SIG-M5 treated with dmso at 0.1 percent for 504 hours (cell line): ENCODE results near the gene CYTH2.
"Not testable (repeated sequence)": the region's sequence is repeated elsewhere in the genome, so short reads cannot be mapped to it uniquely, and the experiment has no call there.

Experiments
- DNase-seq: peaks from one replicate; lab custom pipeline; 2025; ENCODE audit not compliant: unreplicated experiment; lab: John Stamatoyannopoulos, UW

Gene CYTH2

GRCh38 chr19:48477067-48477685 lies 8.0 kb downstream of the CYTH2 start:
- DNase-seq = no peak

GRCh38 chr19:48477698-48478338 lies 8.6 kb downstream of the CYTH2 start:
- no peak for DNase-seq

GRCh38 chr19:48478339-48479256 lies 9.4 kb downstream of the CYTH2 start:
- DNase-seq = no peak

- no peak for DNase-seq
Observed at GRCh38 chr19:48479686-48480085, 10.5 kb downstream of the CYTH2 start.

- no peak for DNase-seq
Observed at GRCh38 chr19:48480183-48480557, 11.0 kb downstream of the CYTH2 start.

GRCh38 chr19:48480558-48481500 lies 11.7 kb downstream of the CYTH2 start:
- DNase-seq = no peak

GRCh38 chr19:48481846-48482639 lies 12.9 kb downstream of the CYTH2 start:
- DNase-seq = no peak

- no peak for DNase-seq
Observed at GRCh38 chr19:48483301-48483700, 14.1 kb downstream of the CYTH2 start.

- DNase-seq = no peak
Observed at GRCh38 chr19:48484247-48484893, 15.2 kb downstream of the CYTH2 start.

GRCh38 chr19:48484931-48485612 lies 15.9 kb downstream of the CYTH2 start:
- DNase-seq = no peak

- DNase-seq = not testable (repeated sequence)
Observed at GRCh38 chr19:48486706-48487105, 17.5 kb downstream of the CYTH2 start.

- no peak for DNase-seq
Observed at GRCh38 chr19:48487544-48487943, 18.4 kb downstream of the CYTH2 start.

GRCh38 chr19:48487948-48488347 lies 18.8 kb downstream of the CYTH2 start:
- peak; percentile 39 for DNase-seq

GRCh38 chr19:48488478-48488877 lies 19.3 kb downstream of the CYTH2 start:
- DNase-seq = not testable (repeated sequence)

- peak; percentile 73 for DNase-seq
Observed at GRCh38 chr19:48489608-48490216, 20.5 kb downstream of the CYTH2 start.

- peak; percentile 49 for DNase-seq
Observed at GRCh38 chr19:48490981-48491792, 22.0 kb downstream of the CYTH2 start.

GRCh38 chr19:48491793-48492123 lies 22.6 kb downstream of the CYTH2 start:
- DNase-seq = no peak
